Cardiac fibroblast (primary cell): ENCODE results near the gene CCDC127.
"Not testable (repeated sequence)": the region's sequence is repeated elsewhere in the genome, so short reads cannot be mapped to it uniquely, and the experiment has no call there.

Experiments used
- DNase-seq, 2 donors: peaks; one replicate each; pipeline versions ENCODE4 v3.0.0 to v3.0.0-alpha.2; 2010; ENCODE audit warnings: low read depth in 2 of 2
- H3K4me3 ChIP-seq, 2 donors: replicated peaks in 1 of 2; 1 replicate in 1 of 2; 2 replicates in 1 of 2; pipeline ENCODE4 v1.5.1; 2011; ENCODE audit warnings: low read depth in 2 of 2, low read length in 2 of 2, mild to moderate bottlenecking in 2 of 2, moderate library complexity in 1 of 2
- CTCF ChIP-seq: IDR thresholded peaks from one replicate; pipeline ENCODE4 v1.5.1; 2011; ENCODE audit warnings: low read depth, mild to moderate bottlenecking, low read length, inconsistent platforms

The CCDC127 gene

GRCh38 chr5:201672-202071 is 16.3 kb downstream of the CCDC127 start:
- no peak for DNase-seq
- TF ChIP-seq CTCF = no peak
- no peak overlapping the region for H3K4me3 ChIP-seq

- H3K4me3 ChIP-seq = no peak overlapping the region
- no peak for TF ChIP-seq CTCF
- no peak for DNase-seq
Observed at GRCh38 chr5:200985-201384, 17.0 kb downstream of the CCDC127 start.

GRCh38 chr5:199950-200645 is 17.9 kb downstream of the CCDC127 start:
- TF ChIP-seq CTCF = no peak
- no peak for DNase-seq

GRCh38 chr5:199197-199949 is 18.6 kb downstream of the CCDC127 start:
- no peak for TF ChIP-seq CTCF
- no peak for DNase-seq
- H3K4me3 ChIP-seq = no peak overlapping the region

More at GRCh38 chr5:199950-200645, 17.9 kb downstream of the CCDC127 start:
- no peak overlapping the region for H3K4me3 ChIP-seq

- H3K4me3 ChIP-seq = no peak overlapping the region
- no peak for DNase-seq
- no peak for TF ChIP-seq CTCF
Observed at GRCh38 chr5:198516-199196, 19.3 kb downstream of the CCDC127 start.

- no peak for TF ChIP-seq CTCF
- no peak overlapping the region for H3K4me3 ChIP-seq
Observed at GRCh38 chr5:197892-198489, 20.0 kb downstream of the CCDC127 start.

GRCh38 chr5:197031-197430 is 20.9 kb downstream of the CCDC127 start:
- H3K4me3 ChIP-seq = not testable (repeated sequence)
- peak in 1 of 2 donors; percentile 18 for DNase-seq

More at GRCh38 chr5:197892-198489, 20.0 kb downstream of the CCDC127 start:
- no peak for DNase-seq
